Thymus (tissue), 11 donors: Measurements from ENCODE around the gene METTL13. TPM values are rescaled to one million over a fixed set of nuclear protein-coding genes. Genes with fewer than 3 reads are reported as not detected.

ENCODE experiments used
- DNase-seq, 9 donors: peaks; one replicate each; pipeline ENCODE4 v3.0.0-alpha.2; 2013; ENCODE audit warnings: low spot score in 9 of 9, low read depth in 6 of 9, missing footprints in 1 of 9
- H3K27ac ChIP-seq, 2 donors: one replicate each; pipeline ENCODE4 v1.5.1; 2013; ENCODE audit warnings: control low read depth in 1 of 2, low read depth in 1 of 2, low read length in 1 of 2, mild to moderate bottlenecking in 1 of 2, moderate library complexity in 1 of 2
- H3K27me3 ChIP-seq, 2 donors: one replicate each; pipeline ENCODE4 v1.5.1; 2013; ENCODE audit warnings: low read length in 1 of 2; ENCODE audit not compliant: control insufficient read depth in 2 of 2, insufficient read depth in 1 of 2
- H3K36me3 ChIP-seq, 2 donors: one replicate each; pipeline ENCODE4 v1.5.1; 2013; ENCODE audit warnings: low read length in 1 of 2, mild to moderate bottlenecking in 1 of 2, moderate library complexity in 1 of 2; ENCODE audit not compliant: control insufficient read depth in 2 of 2, insufficient read depth in 2 of 2
- H3K4me1 ChIP-seq, 2 donors: one replicate each; pipeline ENCODE4 v1.5.1; 2013; ENCODE audit warnings: low read length in 2 of 2; ENCODE audit not compliant: control insufficient read depth in 2 of 2, insufficient read depth in 2 of 2
- H3K4me3 ChIP-seq, 2 donors: one replicate each; pipeline ENCODE4 v1.5.1; 2013; ENCODE audit warnings: low read length in 2 of 2, control low read depth in 1 of 2, mild to moderate bottlenecking in 1 of 2
- H3K9me3 ChIP-seq, 2 donors: one replicate each; pipeline ENCODE4 v1.5.1; 2013; ENCODE audit warnings: low read length in 1 of 2, mild to moderate bottlenecking in 1 of 2; ENCODE audit not compliant: control insufficient read depth in 2 of 2, insufficient read depth in 1 of 2
- WGBS: extraction: QIAGEN DNeasy Blood & Tissue Kit; methylation state at CpG from one replicate; pipeline ENCODE4 v1.1.7; 2013; 5-methylcytosine and 5-hydroxymethylcytosine counted together
- polyA plus RNA-seq: library from polyadenylated mRNA; stranded (reverse); fragments of 200-250 nt; gene quantifications from one replicate; pipeline ENCODE4 v1.2.3, GENCODE V29; 2013
- total RNA-seq: library from RNA; stranded (reverse); fragments of 120-200 nt; gene quantifications from one replicate; pipeline ENCODE4 v1.2.4, GENCODE V29; 2013
- donor health status: healthy.

Gene METTL13
- total and polyA plus RNA-seq, 2 donors = 20.0 to 21.7 TPM

DNA sequence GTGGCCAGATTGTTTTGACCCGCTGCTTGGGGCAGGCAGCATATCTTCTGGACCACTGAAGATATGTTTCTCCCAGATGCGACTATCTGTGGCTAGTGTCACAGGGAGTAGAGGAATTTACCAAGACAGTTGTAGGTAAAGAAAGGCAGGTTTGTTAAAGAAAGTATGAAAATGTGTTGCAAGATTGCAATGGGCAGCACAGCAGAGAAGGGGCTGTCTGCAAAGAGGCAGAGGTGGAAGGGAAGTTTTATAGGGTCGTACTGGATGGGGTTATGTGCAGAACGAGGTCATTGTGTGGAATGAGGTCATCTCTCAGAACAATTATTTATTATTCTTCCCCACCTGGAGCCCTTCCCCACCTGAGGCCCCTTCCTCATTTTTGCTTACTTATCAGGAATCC lies 24.6 kb upstream of the METTL13 start:
- Histone ChIP-seq H3K4me1 (no peaks in the 10 kb centered on the region), H3K9me3 (no peaks in the 10 kb centered on the region), H3K27me3 (no peaks in the 10 kb centered on the region), H3K36me3 (no peaks in the 10 kb centered on the region), H3K4me3 (no peak overlapping the region), H3K27ac (no peak overlapping the region)
- 97% methylated on average over 4 of the region's 4 CpGs for WGBS
- no peak for DNase-seq

DNA sequence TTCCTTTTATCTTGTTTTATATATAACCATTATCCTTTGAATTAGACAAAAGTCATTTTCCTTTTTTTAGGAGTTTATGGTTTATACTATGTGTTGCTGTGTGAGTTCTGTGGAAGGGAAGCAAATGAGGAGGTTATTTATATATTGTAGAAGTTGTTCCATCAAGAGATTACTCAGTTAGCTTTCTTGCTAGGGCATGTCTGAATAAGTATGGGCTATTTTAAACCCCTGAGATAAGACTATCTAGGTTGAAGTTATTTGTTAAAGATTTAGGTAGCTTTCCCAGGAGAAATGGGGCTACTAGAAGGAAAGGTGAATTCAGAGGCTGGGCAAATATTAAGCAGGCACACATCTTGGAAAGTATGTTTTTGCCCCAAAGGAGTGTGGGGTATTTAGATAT lies 23.4 kb upstream of the METTL13 start:
- Histone ChIP-seq H3K9me3 (no peaks in the 10 kb centered on the region), H3K4me3 (no peak overlapping the region), H3K27me3 (no peaks in the 10 kb centered on the region), H3K36me3 (no peaks in the 10 kb centered on the region), H3K4me1 (no peaks in the 10 kb centered on the region), H3K27ac (no peak overlapping the region)
- no peak for DNase-seq

GRCh38 chr1:171762143-171762563 lies 19.3 kb upstream of the METTL13 start:
- Histone ChIP-seq H3K27ac (no peak overlapping the region), H3K27me3 (no peaks in the 10 kb centered on the region), H3K4me3 (no peak overlapping the region), H3K36me3 (no peaks in the 10 kb centered on the region), H3K4me1 (no peaks in the 10 kb centered on the region), H3K9me3 (no peaks in the 10 kb centered on the region)
- DNase-seq = no peak
- 93% methylated on average over 6 of the region's 6 CpGs for WGBS

DNA sequence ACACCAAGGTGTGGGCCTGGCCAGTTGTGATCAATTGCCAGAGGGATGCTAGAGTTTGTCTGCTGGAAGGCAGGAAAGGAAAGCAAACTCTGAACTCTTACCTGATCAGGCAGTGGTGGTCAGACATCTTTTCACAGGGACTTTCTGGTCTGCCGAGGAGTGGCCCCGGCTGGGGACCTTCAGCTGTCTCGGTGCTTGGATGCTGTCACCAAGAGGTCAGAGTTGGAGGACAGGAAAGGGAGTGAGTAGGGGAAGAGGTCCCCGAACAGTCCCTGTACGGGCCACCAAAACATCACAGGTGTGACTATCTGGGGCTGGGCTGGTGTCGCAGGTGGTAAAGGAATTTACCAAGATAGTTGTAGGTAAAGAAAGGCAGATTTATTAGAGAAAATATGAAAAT lies 17.7 kb upstream of the METTL13 start:
- no peaks in the 10 kb centered on the region for H3K27me3 ChIP-seq
- 97% methylated on average over 6 of the region's 6 CpGs for WGBS
- H3K9me3 ChIP-seq = no peaks in the 10 kb centered on the region
- no peak overlapping the region for H3K4me3 ChIP-seq
- H3K36me3 ChIP-seq = no peaks in the 10 kb centered on the region
- H3K4me1 ChIP-seq = no peaks in the 10 kb centered on the region
- DNase-seq = no peak
- H3K27ac ChIP-seq = no peak overlapping the region

GRCh38 chr1:171769171-171769570 lies 12.3 kb upstream of the METTL13 start:
- Histone ChIP-seq H3K27me3 (no peaks in the 10 kb centered on the region), H3K27ac (no peak overlapping the region)
- WGBS = 28% methylated on average over 3 of the region's 3 CpGs

GRCh38 chr1:171769754-171770153 lies 11.7 kb upstream of the METTL13 start:
- Histone ChIP-seq H3K4me3 (no peak overlapping the region), H3K27me3 (no peaks in the 10 kb centered on the region), H3K27ac (no peak overlapping the region), H3K9me3 (no peaks in the 10 kb centered on the region), H3K4me1 (no peaks in the 10 kb centered on the region), H3K36me3 (no peaks in the 10 kb centered on the region)
- DNase-seq = no peak
- 93% methylated on average over 1 of the region's 1 CpG for WGBS

More at GRCh38 chr1:171769171-171769570, 12.3 kb upstream of the METTL13 start:
- no peaks in the 10 kb centered on the region for H3K9me3 ChIP-seq
- no peak overlapping the region for H3K4me3 ChIP-seq
- H3K4me1 ChIP-seq = no peaks in the 10 kb centered on the region
- no peak for DNase-seq
- no peaks in the 10 kb centered on the region for H3K36me3 ChIP-seq

GRCh38 chr1:171772312-171772711 lies 9.1 kb upstream of the METTL13 start:
- H3K4me3 ChIP-seq = no peak overlapping the region
- H3K9me3 ChIP-seq = no peaks in the 10 kb centered on the region
- H3K27ac ChIP-seq = no peak overlapping the region
- no peak for DNase-seq
- no peaks in the 10 kb centered on the region for H3K4me1 ChIP-seq
- WGBS = 94% methylated on average over 2 of the region's 2 CpGs
- no peaks in the 10 kb centered on the region for H3K27me3 ChIP-seq
- H3K36me3 ChIP-seq = no peaks in the 10 kb centered on the region

DNA sequence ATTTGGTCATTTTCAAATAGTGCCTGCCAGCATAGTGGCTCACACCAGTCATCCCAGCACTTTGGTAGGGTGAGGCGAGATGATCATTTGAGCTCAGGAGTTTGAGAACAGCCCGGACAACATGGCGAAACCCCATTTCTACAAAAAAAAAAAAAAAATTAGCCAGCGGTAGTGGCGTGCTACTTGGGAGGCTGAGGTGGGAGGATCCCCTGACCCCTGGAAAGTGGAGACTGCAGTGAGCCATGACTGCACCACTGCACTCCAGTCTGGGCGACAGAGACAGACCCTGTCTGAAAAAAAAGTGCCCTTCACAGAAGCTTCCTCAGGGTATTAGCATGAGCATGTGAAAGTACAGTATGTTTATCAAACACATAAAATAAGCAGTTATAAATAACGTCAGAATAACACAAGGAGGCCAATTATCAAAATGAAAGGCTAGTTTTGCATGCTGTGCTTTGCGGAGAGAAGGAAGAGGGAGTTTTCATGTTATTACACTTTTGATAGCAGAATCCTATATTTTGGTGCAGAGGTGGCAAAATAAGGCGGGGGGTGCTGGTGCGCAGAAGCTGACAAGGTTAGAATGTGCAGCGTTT lies 781 bp upstream of the METTL13 start:
- peak overlapping the region; percentile 79 to 83 for H3K4me3 ChIP-seq
- H3K36me3 ChIP-seq = peaks cover 12 to 15% of the 10 kb centered on the region in 2 donors
- WGBS = 47% methylated on average over 11 of the region's 11 CpGs
- peak in 1 of 9 donors; percentile 10 for DNase-seq
- peak overlapping the region; percentile 91 to 98 for H3K27ac ChIP-seq
- H3K27me3 ChIP-seq = no peaks in the 10 kb centered on the region
- H3K9me3 ChIP-seq = no peaks in the 10 kb centered on the region
- H3K4me1 ChIP-seq = peaks cover 10 to 23% of the 10 kb centered on the region in 2 donors

DNA sequence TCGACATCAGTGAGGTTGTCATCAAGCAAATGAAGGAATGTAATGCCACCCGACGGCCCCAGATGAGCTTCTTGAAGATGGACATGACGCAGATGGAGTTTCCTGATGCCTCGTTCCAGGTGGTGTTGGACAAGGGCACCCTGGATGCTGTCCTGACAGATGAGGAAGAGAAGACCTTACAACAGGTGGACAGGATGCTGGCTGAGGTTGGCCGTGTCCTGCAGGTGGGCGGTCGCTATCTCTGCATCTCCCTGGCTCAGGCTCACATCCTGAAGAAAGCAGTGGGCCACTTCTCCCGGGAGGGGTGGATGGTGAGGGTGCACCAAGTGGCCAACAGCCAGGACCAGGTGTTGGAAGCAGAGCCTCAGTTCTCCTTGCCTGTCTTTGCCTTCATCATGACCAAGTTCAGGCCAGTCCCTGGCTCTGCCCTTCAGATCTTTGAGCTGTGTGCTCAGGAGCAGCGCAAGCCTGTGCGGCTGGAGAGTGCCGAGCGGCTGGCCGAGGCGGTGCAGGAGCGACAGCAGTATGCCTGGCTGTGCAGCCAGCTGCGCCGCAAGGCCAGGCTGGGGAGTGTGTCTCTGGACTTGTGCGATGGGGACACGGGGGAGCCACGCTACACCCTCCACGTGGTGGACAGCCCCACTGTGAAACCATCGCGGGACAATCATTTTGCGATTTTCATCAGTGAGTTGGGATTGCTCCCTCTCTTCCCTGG lies 2.5 kb downstream of the METTL13 start:
- peaks cover 10 to 23% of the 10 kb centered on the region in 2 donors for H3K4me1 ChIP-seq
- 98% methylated on average over 25 of the region's 25 CpGs for WGBS

More for the DNA sequence above, 2.5 kb downstream of the METTL13 start:
- Histone ChIP-seq H3K9me3 (no peaks in the 10 kb centered on the region), H3K36me3 (peaks cover 36 to 48% of the 10 kb centered on the region in 2 donors), H3K4me3 (no peak overlapping the region), H3K27me3 (no peaks in the 10 kb centered on the region), H3K27ac (no peak overlapping the region)
- no peak for DNase-seq
